SK-N-SH (cell line): ENCODE measurements around the gene TRIP4. TPM values are rescaled to one million over a fixed set of nuclear protein-coding genes. Genes with fewer than 3 reads are reported as not detected.
A peak's percentile ranks its signal among the peaks of the same experiment; 100 is the strongest.

Experiments used
- CHD2 ChIP-seq: fragments of 150-350 bp; IDR thresholded peaks from 2 replicates; pipeline ENCODE4 v1.6.1; 2018; ENCODE audit warnings: low read length; ENCODE audit not compliant: partially characterized antibody
- EZH2phosphoT487 ChIP-seq: fragments of 200-600 bp; sonication (generic); IDR thresholded peaks from 2 replicates; pipeline ENCODE4 v1.6.1; 2017; ENCODE audit warnings: low read depth, mixed run types, mild to moderate bottlenecking, antibody characterized with exemption, moderate library complexity, borderline replicate concordance
- FOSL2 ChIP-seq: IDR thresholded peaks from 2 replicates; pipeline ENCODE4 v1.4.0; 2012; ENCODE audit warnings: low read depth, mild to moderate bottlenecking, moderate library complexity, borderline replicate concordance
- FOXM1 ChIP-seq: IDR thresholded peaks from 2 replicates; pipeline ENCODE4 v1.4.0; 2012; ENCODE audit warnings: low read depth, mild to moderate bottlenecking
- GABPA ChIP-seq: IDR thresholded peaks from 2 replicates; pipeline ENCODE4 v1.4.0; 2012; ENCODE audit warnings: low read depth, mild to moderate bottlenecking
- JUND ChIP-seq: IDR thresholded peaks from 2 replicates; pipeline ENCODE4 v1.4.0; 2012
- MAX ChIP-seq: IDR thresholded peaks from 2 replicates; pipeline ENCODE4 v1.4.0; 2012; ENCODE audit warnings: low read depth
- MXI1 ChIP-seq: IDR thresholded peaks from 2 replicates; pipeline ENCODE4 v1.6.1; 2012; ENCODE audit warnings: mild to moderate bottlenecking, low read depth, low read length, improper control_type of control experiment
- NFIC ChIP-seq: IDR thresholded peaks from 2 replicates; pipeline ENCODE4 v1.4.0; 2012; ENCODE audit warnings: borderline replicate concordance
- NRF1 ChIP-seq: IDR thresholded peaks from 2 replicates; pipeline ENCODE4 v1.6.1; 2012; ENCODE audit warnings: low read depth, mild to moderate bottlenecking, low read length
- PBX3 ChIP-seq: IDR thresholded peaks from 2 replicates; pipeline ENCODE4; 2012
- POLR2AphosphoS5 ChIP-seq: IDR thresholded peaks from 2 replicates; pipeline ENCODE4 v1.6.1; 2012; ENCODE audit warnings: low read depth, low read length
- RAD21 ChIP-seq: IDR thresholded peaks from 2 replicates; pipeline ENCODE4 v1.6.1; 2012; ENCODE audit warnings: mild to moderate bottlenecking, low read length
- RCOR1 ChIP-seq: fragments of 150-350 bp; IDR thresholded peaks from 2 replicates; pipeline ENCODE4 v1.6.1; 2017; ENCODE audit warnings: antibody characterized with exemption, low read length
- RFX5 ChIP-seq: IDR thresholded peaks from 2 replicates; pipeline ENCODE4 v1.6.1; 2012; ENCODE audit warnings: mild to moderate bottlenecking, improper control_type of control experiment, low read length
- RXRA ChIP-seq: IDR thresholded peaks from 2 replicates; pipeline ENCODE4 v1.4.0; 2012; ENCODE audit warnings: low read depth, mild to moderate bottlenecking, borderline replicate concordance
- SIN3A ChIP-seq: IDR thresholded peaks from 2 replicates; pipeline ENCODE4 v1.6.1; 2012; ENCODE audit warnings: low read depth, mild to moderate bottlenecking, low read length, moderate library complexity, borderline replicate concordance
- SMC3 ChIP-seq: IDR thresholded peaks from 2 replicates; pipeline ENCODE4 v1.6.1; 2012; ENCODE audit warnings: low read depth, low read length, improper control_type of control experiment
- TAF1 ChIP-seq: IDR thresholded peaks from 2 replicates; pipeline ENCODE4 v1.6.1; 2012; ENCODE audit warnings: low read depth, mild to moderate bottlenecking, low read length, moderate library complexity, borderline replicate concordance
- TCF12 ChIP-seq: IDR thresholded peaks from 2 replicates; pipeline ENCODE4 v1.4.0; 2012
- TEAD4 ChIP-seq: IDR thresholded peaks from 2 replicates; pipeline ENCODE4 v1.4.0; 2012; ENCODE audit warnings: mild to moderate bottlenecking, borderline replicate concordance; ENCODE audit not compliant: insufficient read depth
- YY1 ChIP-seq: IDR thresholded peaks from 2 replicates; pipeline ENCODE4 v1.4.0; 2012; ENCODE audit warnings: low read depth, mild to moderate bottlenecking
- ZBTB33 ChIP-seq: IDR thresholded peaks from 2 replicates; pipeline ENCODE4 v1.4.0; 2012; ENCODE audit warnings: low read depth, borderline replicate concordance
- polyA plus RNA-seq, 3 experiments: library from polyadenylated mRNA; depleted of rRNA; stranded (reverse); fragments of >200 nt; gene quantifications; 2 replicates each; pipeline ENCODE4 v1.2.3, GENCODE V29; 2012
- TF ChIP-seq, protein P1 (sequence below): IDR thresholded peaks from 2 replicates; pipeline ENCODE4 v1.4.0; 2012; ENCODE audit warnings: low read depth, borderline replicate concordance

The TRIP4 gene
- polyA plus RNA-seq, 1 of the 3 experiments (the other 2 are of a cell fraction): 14.5 TPM

GRCh38 chr15:64430000-64430735 is 42.5 kb downstream of the TRIP4 start (continued):
- TF ChIP-seq TEAD4 (no peak), TCF12 (peak; percentile 95), NFIC (peak; percentile 85), RCOR1 (no peak), RXRA (peak; percentile 41; the same call in 1 of the 2 replicates), FOXM1 (no peak), TAF1 (no peak), CHD2 (no peak), POLR2AphosphoS5 (peak; percentile 68; the same call in 1 of the 2 replicates), FOSL2 (peak; percentile 19; the same call in 1 of the 2 replicates), RFX5 (no peak), SMC3 (no peak), JUND (peak; percentile 55; the same call in 1 of the 2 replicates), ZBTB33 (no peak), PBX3 (peak; percentile 82), YY1 (no peak), MAX (peak; percentile 47; the same call in 1 of the 2 replicates), GABPA (no peak), EZH2phosphoT487 (no peak), NRF1 (no peak), SIN3A (peak; percentile 70; the same call in 1 of the 2 replicates), RAD21 (no peak), MXI1 (no peak)
- TF ChIP-seq, protein P1, sequence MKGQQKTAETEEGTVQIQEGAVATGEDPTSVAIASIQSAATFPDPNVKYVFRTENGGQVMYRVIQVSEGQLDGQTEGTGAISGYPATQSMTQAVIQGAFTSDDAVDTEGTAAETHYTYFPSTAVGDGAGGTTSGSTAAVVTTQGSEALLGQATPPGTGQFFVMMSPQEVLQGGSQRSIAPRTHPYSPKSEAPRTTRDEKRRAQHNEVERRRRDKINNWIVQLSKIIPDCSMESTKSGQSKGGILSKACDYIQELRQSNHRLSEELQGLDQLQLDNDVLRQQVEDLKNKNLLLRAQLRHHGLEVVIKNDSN: no peak
